GM23338 (cell line): ENCODE measurements around the gene ZBTB24.

Experiments
- EZH2 ChIP-seq: fragments of 200-600 bp; sonication (generic); IDR thresholded peaks from one replicate; pipeline ENCODE4 v1.8.0; 2017; ENCODE audit warnings: antibody characterized with exemption, mild to moderate bottlenecking, low read depth; ENCODE audit not compliant: unreplicated experiment
- POLR2AphosphoS5 ChIP-seq: IDR thresholded peaks from 2 replicates; pipeline ENCODE4 v1.6.1; 2016; ENCODE audit warnings: antibody characterized with exemption, low read depth
- ZNF331 ChIP-seq: fragments of 250-450 bp; sonication (Bioruptor Pico); IDR thresholded peaks from 2 replicates; pipeline ENCODE4 v1.5.0; 2020; ENCODE audit warnings: low read depth, mild to moderate bottlenecking, moderate library complexity
- TF ChIP-seq, protein P1 (sequence below), 2 experiments: fragments of 200-600 bp in 1 of 2; sonication (generic) in 1 of 2; conservative IDR thresholded peaks; 2 replicates each; pipeline versions ENCODE4 v1.5.1 to v1.6.1; 2016 to 2017; ENCODE audit warnings: antibody characterized with exemption in 2 of 2, low read depth in 2 of 2, mild to moderate bottlenecking in 2 of 2, moderate library complexity in 1 of 2
- TF ChIP-seq, protein P2 (sequence below): IDR thresholded peaks from one replicate; pipeline ENCODE4 v1.6.1; 2018; ENCODE audit warnings: antibody characterized with exemption; ENCODE audit not compliant: unreplicated experiment

DNA sequence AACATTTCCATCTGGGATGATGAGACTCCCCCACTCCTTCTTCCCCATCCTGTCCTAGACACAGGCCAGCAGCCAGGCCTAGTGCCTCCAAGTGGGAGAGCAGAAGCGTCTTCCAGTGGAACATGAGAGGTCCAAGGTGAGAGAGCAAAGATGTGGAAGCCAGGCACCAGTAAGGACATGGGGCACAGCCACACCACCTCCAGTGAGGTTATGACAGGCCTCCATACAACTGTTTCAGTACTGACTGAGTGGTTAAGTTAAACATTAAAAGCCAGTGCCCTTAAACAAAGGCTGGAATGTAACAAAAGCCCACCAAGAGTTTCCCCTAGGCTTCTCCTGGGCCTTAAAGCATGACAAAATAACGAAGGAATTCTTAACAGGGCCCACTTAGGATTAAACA lies 5.3 kb downstream of the ZBTB24 start:
- TF ChIP-seq, protein P1, sequence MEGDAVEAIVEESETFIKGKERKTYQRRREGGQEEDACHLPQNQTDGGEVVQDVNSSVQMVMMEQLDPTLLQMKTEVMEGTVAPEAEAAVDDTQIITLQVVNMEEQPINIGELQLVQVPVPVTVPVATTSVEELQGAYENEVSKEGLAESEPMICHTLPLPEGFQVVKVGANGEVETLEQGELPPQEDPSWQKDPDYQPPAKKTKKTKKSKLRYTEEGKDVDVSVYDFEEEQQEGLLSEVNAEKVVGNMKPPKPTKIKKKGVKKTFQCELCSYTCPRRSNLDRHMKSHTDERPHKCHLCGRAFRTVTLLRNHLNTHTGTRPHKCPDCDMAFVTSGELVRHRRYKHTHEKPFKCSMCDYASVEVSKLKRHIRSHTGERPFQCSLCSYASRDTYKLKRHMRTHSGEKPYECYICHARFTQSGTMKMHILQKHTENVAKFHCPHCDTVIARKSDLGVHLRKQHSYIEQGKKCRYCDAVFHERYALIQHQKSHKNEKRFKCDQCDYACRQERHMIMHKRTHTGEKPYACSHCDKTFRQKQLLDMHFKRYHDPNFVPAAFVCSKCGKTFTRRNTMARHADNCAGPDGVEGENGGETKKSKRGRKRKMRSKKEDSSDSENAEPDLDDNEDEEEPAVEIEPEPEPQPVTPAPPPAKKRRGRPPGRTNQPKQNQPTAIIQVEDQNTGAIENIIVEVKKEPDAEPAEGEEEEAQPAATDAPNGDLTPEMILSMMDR (conservative IDR thresholded peaks at IDR 0.05; ENCODE audit: low read depth in 2 of 2), result no peak
- TF ChIP-seq EZH2 (no peak), ZNF331 (CRISPR knock-in tag) (no peak), POLR2AphosphoS5 (no peak)
- TF ChIP-seq, protein P2, sequence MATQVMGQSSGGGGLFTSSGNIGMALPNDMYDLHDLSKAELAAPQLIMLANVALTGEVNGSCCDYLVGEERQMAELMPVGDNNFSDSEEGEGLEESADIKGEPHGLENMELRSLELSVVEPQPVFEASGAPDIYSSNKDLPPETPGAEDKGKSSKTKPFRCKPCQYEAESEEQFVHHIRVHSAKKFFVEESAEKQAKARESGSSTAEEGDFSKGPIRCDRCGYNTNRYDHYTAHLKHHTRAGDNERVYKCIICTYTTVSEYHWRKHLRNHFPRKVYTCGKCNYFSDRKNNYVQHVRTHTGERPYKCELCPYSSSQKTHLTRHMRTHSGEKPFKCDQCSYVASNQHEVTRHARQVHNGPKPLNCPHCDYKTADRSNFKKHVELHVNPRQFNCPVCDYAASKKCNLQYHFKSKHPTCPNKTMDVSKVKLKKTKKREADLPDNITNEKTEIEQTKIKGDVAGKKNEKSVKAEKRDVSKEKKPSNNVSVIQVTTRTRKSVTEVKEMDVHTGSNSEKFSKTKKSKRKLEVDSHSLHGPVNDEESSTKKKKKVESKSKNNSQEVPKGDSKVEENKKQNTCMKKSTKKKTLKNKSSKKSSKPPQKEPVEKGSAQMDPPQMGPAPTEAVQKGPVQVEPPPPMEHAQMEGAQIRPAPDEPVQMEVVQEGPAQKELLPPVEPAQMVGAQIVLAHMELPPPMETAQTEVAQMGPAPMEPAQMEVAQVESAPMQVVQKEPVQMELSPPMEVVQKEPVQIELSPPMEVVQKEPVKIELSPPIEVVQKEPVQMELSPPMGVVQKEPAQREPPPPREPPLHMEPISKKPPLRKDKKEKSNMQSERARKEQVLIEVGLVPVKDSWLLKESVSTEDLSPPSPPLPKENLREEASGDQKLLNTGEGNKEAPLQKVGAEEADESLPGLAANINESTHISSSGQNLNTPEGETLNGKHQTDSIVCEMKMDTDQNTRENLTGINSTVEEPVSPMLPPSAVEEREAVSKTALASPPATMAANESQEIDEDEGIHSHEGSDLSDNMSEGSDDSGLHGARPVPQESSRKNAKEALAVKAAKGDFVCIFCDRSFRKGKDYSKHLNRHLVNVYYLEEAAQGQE, result no peak
